ENCODE results near the gene FBXO45.
"Not testable (repeated sequence)": the region's sequence is repeated elsewhere in the genome, so short reads cannot be mapped to it uniquely, and the experiment has no call there.

FBXO45 gene

GRCh38 chr3:196620161-196620604 lies 51.7 kb downstream of the FBXO45 start:
- DNase-seq = no peak

- no peak for DNase-seq
Measured at GRCh38 chr3:196620684-196621083, 52.2 kb downstream of the FBXO45 start.

- DNase-seq = no peak
Measured at GRCh38 chr3:196621611-196622010, 53.2 kb downstream of the FBXO45 start.

GRCh38 chr3:196624067-196624790 lies 55.8 kb downstream of the FBXO45 start:
- no peak for DNase-seq

- no peak for DNase-seq
Measured at GRCh38 chr3:196624907-196625306, 56.4 kb downstream of the FBXO45 start.

- DNase-seq = no peak
Measured at GRCh38 chr3:196625331-196625730, 56.9 kb downstream of the FBXO45 start.

GRCh38 chr3:196627918-196628231 lies 59.4 kb downstream of the FBXO45 start:
- no peak for DNase-seq

GRCh38 chr3:196629228-196629627 lies 60.8 kb downstream of the FBXO45 start:
- no peak for DNase-seq

GRCh38 chr3:196631682-196632045 lies 63.2 kb downstream of the FBXO45 start:
- no peak for DNase-seq

GRCh38 chr3:196632046-196632751 lies 63.7 kb downstream of the FBXO45 start:
- peak; percentile 23 for DNase-seq

GRCh38 chr3:196633555-196634151 lies 65.2 kb downstream of the FBXO45 start:
- DNase-seq = no peak

GRCh38 chr3:196634224-196634623 lies 65.8 kb downstream of the FBXO45 start:
- DNase-seq = no peak

- no peak for DNase-seq
Measured at GRCh38 chr3:196634829-196635228, 66.4 kb downstream of the FBXO45 start.

- DNase-seq = no peak
Measured at GRCh38 chr3:196636369-196637349, 68.2 kb downstream of the FBXO45 start.

- DNase-seq = not testable (repeated sequence)
Measured at GRCh38 chr3:196637941-196638340, 69.5 kb downstream of the FBXO45 start.
